AG04449 (cell line): ENCODE measurements around the gene DARS1.

Experiments
- CTCF ChIA-PET: fragments of 350-600 bp; formaldehyde crosslinking; extraction: SDS; loops from one replicate; lab custom pipeline; 2021; ENCODE audit warnings: antibody characterized with exemption; lab: Yijun Ruan, JAX
- POLR2A ChIA-PET: fragments of 400-600, 350-600 bp; formaldehyde crosslinking; extraction: SDS; loops from one replicate; lab custom pipeline; 2020; ENCODE audit warnings: antibody characterized with exemption, inconsistent platforms; lab: Yijun Ruan, JAX
- DNase-seq: peaks from one replicate; pipeline ENCODE4 v3.0.0-alpha.2; 2010; ENCODE audit warnings: low read depth, low spot score
- H3K4me3 ChIP-seq: 2 replicates; pipeline ENCODE4 v1.5.1; 2011; ENCODE audit warnings: low read depth, mild to moderate bottlenecking, control low read depth, low read length
- CTCF ChIP-seq: IDR thresholded peaks from one replicate; pipeline ENCODE4 v1.5.1; 2011; ENCODE audit warnings: mild to moderate bottlenecking, moderate library complexity, low read length, control low read depth, inconsistent platforms; ENCODE audit not compliant: insufficient read depth; ENCODE audit errors: missing control alignments

Gene DARS1

GRCh38 chr2:135985018-135985825 is at the start of gene DARS1:
Gene DARS1 (minus strand): TSS chr2:135985626. CDS start chr2:135985468, 158 bp downstream.
- POLR2A ChIA-PET, result no interaction called here
- DNase-seq, result peak; percentile 67
- TF ChIP-seq CTCF, result no peak
- CTCF ChIA-PET, result interaction anchor here (1.1 kb wide), 2 partner anchors 72 to 395 kb away, joined by 3 read pairs; no protein-coding TSS in a partner anchor
- H3K4me3 ChIP-seq, result peak within 1 kb of the TSS; percentile 90

- no peak for DNase-seq
- POLR2A ChIA-PET, result no interaction called here
- no peak overlapping the region for H3K4me3 ChIP-seq
- CTCF ChIA-PET, result interaction anchor here (1.3 kb wide), 1 partner anchor 120 kb away, joined by 5 read pairs; no protein-coding TSS in a partner anchor
- TF ChIP-seq CTCF, result no peak
These were observed 49.2 kb upstream of the DARS1 start for GRCh38 chr2:136034629-136035028.

GRCh38 chr2:136032817-136033535 is 47.5 kb upstream of the DARS1 start:
- ChIA-PET POLR2A (no interaction called here), CTCF (no interaction called here)
- TF ChIP-seq CTCF, result no peak
- DNase-seq, result no peak
- no peak overlapping the region for H3K4me3 ChIP-seq

GRCh38 chr2:136032192-136032591 is 46.8 kb upstream of the DARS1 start:
- POLR2A ChIA-PET, result no interaction called here
- TF ChIP-seq CTCF, result no peak
- no peak overlapping the region for H3K4me3 ChIP-seq
- CTCF ChIA-PET, result no interaction called here
- no peak for DNase-seq

- no peak overlapping the region for H3K4me3 ChIP-seq
- ChIA-PET CTCF (no interaction called here), POLR2A (no interaction called here)
- TF ChIP-seq CTCF, result no peak
- no peak for DNase-seq
These were observed 46.3 kb upstream of the DARS1 start for GRCh38 chr2:136031711-136032110.

GRCh38 chr2:136030406-136030805 is 45.0 kb upstream of the DARS1 start:
- no peak for TF ChIP-seq CTCF
- no peak for DNase-seq
- CTCF ChIA-PET, result no interaction called here
- no peak overlapping the region for H3K4me3 ChIP-seq
- POLR2A ChIA-PET, result no interaction called here
